IMR-90 (cell line): ENCODE data around the gene FOXO3. TPM values are rescaled to one million over a fixed set of nuclear protein-coding genes. Genes with fewer than 3 reads are reported as not detected.

Experiments used
- ATAC-seq: fragments of 200-7000 bp; cut with Tn5 transposase; 2 replicates; pipeline ENCODE4 v1.9.1; 2020; ENCODE audit warnings: low read depth, mild to moderate bottlenecking, moderate library complexity
- BruUV-seq: library from RNA; stranded (reverse); fragments of 400-500 nt; replicated peaks from 2 replicates; lab custom pipeline; 2021; lab: Mats Ljungman, UMichigan
- CTCF ChIA-PET: fragments of 300-600 bp; formaldehyde crosslinking; extraction: SDS; loops from one replicate; lab custom pipeline; 2021; ENCODE audit warnings: antibody characterized with exemption; lab: Yijun Ruan, JAX
- POLR2A ChIA-PET: fragments of 300-600 bp; sonication (Branson Sonifier 250); formaldehyde crosslinking; loops from one replicate; lab custom pipeline; 2022; ENCODE audit warnings: antibody characterized with exemption; ENCODE audit not compliant: unreplicated experiment; lab: Charles Lee
- DNase-seq: peaks from one replicate; pipeline ENCODE4 v3.0.0; 2013
- H2AFZ ChIP-seq: replicated peaks from 2 replicates; pipeline ENCODE3; 2013; ENCODE audit warnings: low read length, mild to moderate bottlenecking; ENCODE audit not compliant: poor library complexity
- H2AK5ac ChIP-seq: 2 replicates; pipeline ENCODE4 v1.6.1; 2013; ENCODE audit warnings: low read depth, low read length, inconsistent platforms
- H2AK9ac ChIP-seq: replicated peaks from 2 replicates; pipeline ENCODE3; 2013; ENCODE audit warnings: mild to moderate bottlenecking, low read depth, low read length, moderate library complexity; ENCODE audit not compliant: poor library complexity
- H2BK120ac ChIP-seq: 2 replicates; pipeline ENCODE4 v1.6.1; 2013; ENCODE audit warnings: low read depth, low read length, inconsistent platforms
- H2BK15ac ChIP-seq: 3 replicates; pipeline ENCODE4 v1.6.1; 2013; ENCODE audit warnings: low read depth, low read length, inconsistent platforms
- H2BK20ac ChIP-seq: 2 replicates; pipeline ENCODE4 v1.6.1; 2013; ENCODE audit warnings: low read depth, mild to moderate bottlenecking, inconsistent platforms, low read length, moderate library complexity
- H2BK5ac ChIP-seq: 2 replicates; pipeline ENCODE4 v1.6.1; 2013; ENCODE audit warnings: mild to moderate bottlenecking, low read depth, low read length, inconsistent platforms; ENCODE audit not compliant: poor library complexity, severe bottlenecking
- H3K14ac ChIP-seq: replicated peaks from 2 replicates; pipeline ENCODE4 v1.6.1; 2013; ENCODE audit warnings: low read depth, low read length, inconsistent platforms
- H3K18ac ChIP-seq: 2 replicates; pipeline ENCODE4 v1.6.1; 2013; ENCODE audit warnings: low read depth, low read length, control low read depth
- H3K23ac ChIP-seq: 2 replicates; pipeline ENCODE4 v1.6.1; 2013; ENCODE audit warnings: low read depth, low read length, inconsistent platforms
- H3K27ac ChIP-seq: 2 replicates; pipeline ENCODE4 v1.5.1; 2013; ENCODE audit warnings: mild to moderate bottlenecking, control low read depth, low read length; ENCODE audit not compliant: insufficient read depth
- H3K27me3 ChIP-seq: 2 replicates; pipeline ENCODE4 v1.6.1; 2013; ENCODE audit warnings: low read length; ENCODE audit not compliant: control insufficient read depth, insufficient read depth
- H3K36me3 ChIP-seq: 2 replicates; pipeline ENCODE4 v1.6.1; 2013; ENCODE audit warnings: low read length, mixed read lengths; ENCODE audit not compliant: control insufficient read depth, insufficient read depth
- H3K4ac ChIP-seq: 2 replicates; pipeline ENCODE4 v1.6.1; 2013; ENCODE audit warnings: low read depth, low read length, inconsistent platforms
- H3K4me1 ChIP-seq: 2 replicates; pipeline ENCODE4 v1.6.1; 2013; ENCODE audit warnings: low read length, mixed read lengths; ENCODE audit not compliant: control insufficient read depth, insufficient read depth
- H3K4me2 ChIP-seq: 2 replicates; pipeline ENCODE4 v1.6.1; 2013; ENCODE audit warnings: low read depth, mild to moderate bottlenecking, control low read depth, low read length, moderate library complexity
- H3K4me3 ChIP-seq: 2 replicates; pipeline ENCODE4 v1.5.1; 2013; ENCODE audit warnings: low read depth, mild to moderate bottlenecking, control low read depth, low read length, moderate library complexity; ENCODE audit not compliant: insufficient read depth
- H3K56ac ChIP-seq: 2 replicates; pipeline ENCODE4 v1.6.1; 2013; ENCODE audit warnings: low read length, inconsistent platforms; ENCODE audit not compliant: insufficient read depth; ENCODE audit errors: extremely low read depth
- H3K79me1 ChIP-seq, 2 experiments: 2 replicates each; pipeline ENCODE4 v1.6.1; 2013; ENCODE audit warnings: low read length in 2 of 2, inconsistent platforms in 1 of 2, low read depth in 1 of 2
- H3K9ac ChIP-seq: 2 replicates; pipeline ENCODE4 v1.6.1; 2013; ENCODE audit warnings: low read depth, low read length, control low read depth
- H3K9me1 ChIP-seq: 2 replicates; pipeline ENCODE4 v1.6.1; 2013; ENCODE audit warnings: low read length, inconsistent platforms; ENCODE audit not compliant: insufficient read depth
- H3K9me3 ChIP-seq: 2 replicates; pipeline ENCODE4 v1.6.1; 2013; ENCODE audit warnings: low read length; ENCODE audit not compliant: control insufficient read depth, insufficient read depth
- H4K20me1 ChIP-seq: 2 replicates; pipeline ENCODE4 v1.6.1; 2013; ENCODE audit warnings: low read length, inconsistent platforms; ENCODE audit not compliant: insufficient read depth
- H4K5ac ChIP-seq: 2 replicates; pipeline ENCODE4 v1.6.1; 2013; ENCODE audit warnings: mild to moderate bottlenecking, low read depth, low read length, control low read depth
- H4K8ac ChIP-seq, 2 experiments: 2 replicates each; pipeline ENCODE4 v1.6.1; 2013; ENCODE audit warnings: low read depth in 2 of 2, low read length in 2 of 2, control low read depth in 1 of 2, inconsistent platforms in 1 of 2
- H4K91ac ChIP-seq: 2 replicates; pipeline ENCODE4 v1.6.1; 2013; ENCODE audit warnings: low read depth, low read length, inconsistent platforms; ENCODE audit not compliant: insufficient read depth
- BHLHE40 ChIP-seq: fragments of 150-350 bp; IDR thresholded peaks from 2 replicates; pipeline ENCODE4 v1.6.1; 2016; ENCODE audit warnings: mild to moderate bottlenecking, low read depth, low read length
- CEBPB ChIP-seq: IDR thresholded peaks from 2 replicates; pipeline ENCODE4 v1.6.1; 2012; ENCODE audit warnings: low read depth, low read length, improper control_type of control experiment
- CHD1 ChIP-seq: IDR thresholded peaks from 2 replicates; pipeline ENCODE4 v1.6.1; 2012; ENCODE audit warnings: low read depth, low read length, improper control_type of control experiment
- CTCF ChIP-seq: conservative IDR thresholded peaks from 2 replicates; pipeline ENCODE4 v1.5.1; 2012; ENCODE audit warnings: mild to moderate bottlenecking, low read depth, low read length, improper control_type of control experiment
- ELK1 ChIP-seq: fragments of 150-350 bp; IDR thresholded peaks from 2 replicates; pipeline ENCODE4 v1.6.1; 2016; ENCODE audit warnings: low read depth, mild to moderate bottlenecking, low read length, moderate library complexity, borderline replicate concordance
- FOS ChIP-seq: fragments of 150-350 bp; IDR thresholded peaks from 2 replicates; pipeline ENCODE4 v1.6.1; 2016; ENCODE audit warnings: low read depth, low read length
- MAFK ChIP-seq: IDR thresholded peaks from 2 replicates; pipeline ENCODE4 v1.6.1; 2012; ENCODE audit warnings: low read depth, low read length, improper control_type of control experiment
- MAZ ChIP-seq: IDR thresholded peaks from 2 replicates; pipeline ENCODE4 v1.6.1; 2012; ENCODE audit warnings: low read depth, mild to moderate bottlenecking, low read length, improper control_type of control experiment, moderate library complexity, borderline replicate concordance
- MXI1 ChIP-seq: IDR thresholded peaks from 2 replicates; pipeline ENCODE4 v1.6.1; 2012; ENCODE audit warnings: low read depth, mild to moderate bottlenecking, low read length, moderate library complexity, borderline replicate concordance
- POLR2A ChIP-seq: IDR thresholded peaks from 2 replicates; pipeline ENCODE4 v1.6.1; 2012; ENCODE audit warnings: mild to moderate bottlenecking, low read depth, low read length
- RAD21 ChIP-seq: IDR thresholded peaks from 2 replicates; pipeline ENCODE4 v1.6.1; 2012; ENCODE audit warnings: low read length, improper control_type of control experiment
- RCOR1 ChIP-seq: IDR thresholded peaks from 2 replicates; pipeline ENCODE4 v1.6.1; 2012; ENCODE audit warnings: mild to moderate bottlenecking, low read length, improper control_type of control experiment; ENCODE audit not compliant: insufficient replicate concordance
- RFX5 ChIP-seq: IDR thresholded peaks from 2 replicates; pipeline ENCODE4 v1.8.0; 2012; ENCODE audit warnings: low read depth, mild to moderate bottlenecking, low read length, moderate library complexity
- SMC3 ChIP-seq: fragments of 150-350 bp; IDR thresholded peaks from 2 replicates; pipeline ENCODE4 v1.6.1; 2016; ENCODE audit warnings: low read depth, mild to moderate bottlenecking, antibody characterized with exemption, low read length, moderate library complexity
- WGBS, 2 experiments: methylation state at CpG; one replicate each; pipeline versions ENCODE4 v1.1.5 to v1.1.7; 2013; ENCODE audit warnings: missing lambda C conversion rate in 2 of 2; ENCODE audit not compliant: insufficient read length in 1 of 2; ENCODE audit errors: extremely low coverage in 2 of 2; 5-methylcytosine and 5-hydroxymethylcytosine counted together
- dilution Hi-C: fragments of 300-500 bp; cut with HindIII; formaldehyde crosslinking; loops from one replicate; pipeline ENCODE4 v1.14.3; 2018; ENCODE audit warnings: low sequenced_read_pairs; ENCODE audit not compliant: unreplicated experiment
- in situ Hi-C: fragments of 300-500 bp; cut with MboI; formaldehyde crosslinking; loops from 3 replicates; pipeline ENCODE4 v1.14.3; 2019; ENCODE audit warnings: low sequenced_read_pairs, inconsistent platforms, mixed read lengths
- intact Hi-C: fragments of 100-400 bp; cut with micrococcal nuclease; formaldehyde crosslinking; loops from 2 replicates; pipeline ENCODE4 v1.10.0; 2022
- polyA plus RNA-seq, 3 experiments: library from polyadenylated mRNA; depleted of rRNA; stranded (reverse); fragments of >200 nt; gene quantifications; 2 replicates each; pipeline ENCODE4 v1.2.3, GENCODE V29; 2012; ENCODE audit warnings: low replicate concordance in 1 of 3
- total RNA-seq: library from RNA; depleted of rRNA; stranded (reverse); fragments of >200 nt; gene quantifications from 2 replicates; pipeline ENCODE4 v1.2.3, GENCODE V29; 2012
- TF ChIP-seq, protein P1 (sequence below): fragments of 150-350 bp; IDR thresholded peaks from 2 replicates; pipeline ENCODE4 v1.6.1; 2017; ENCODE audit warnings: mild to moderate bottlenecking, antibody characterized with exemption, low read length, low read depth

Gene FOXO3
- total and polyA plus RNA-seq, 2 of the 4 experiments (the other 2 are of a cell fraction): 17.5 to 38.7 TPM

GRCh38 chr6:108698593-108699289 is 138.0 kb downstream of the FOXO3 start:
- BruUV-seq: no TSS peak
- ChIA-PET CTCF (no interaction called here), POLR2A (no interaction called here)
- intact Hi-C loops: no loop called here
- Histone ChIP-seq H3K36me3 (no peaks in the 10 kb centered on the region), H2AFZ (no peak overlapping the region), H3K4me3 (no peak overlapping the region), H2BK5ac (no peak overlapping the region), H4K8ac (no peak overlapping the region), H3K9me3 (peaks cover 17% of the 10 kb centered on the region), H3K79me1 (no peaks in the 10 kb centered on the region), H3K9me1 (0 out of 2 replicates have a peak, but pooled peaks cover 2% of the 10 kb centered on the region), H2AK9ac (no peak overlapping the region), H3K18ac (no peak overlapping the region), H4K5ac (no peak overlapping the region), H3K27ac (no peak overlapping the region), H2AK5ac (0 out of 2 replicates have a peak overlapping the region, but pooled peaks have one; percentile 23), H4K20me1 (no peaks in the 10 kb centered on the region), H3K4me1 (peaks cover under 1% of the 10 kb centered on the region; the same call in 1 of the 2 replicates), H3K23ac (no peak overlapping the region), H3K56ac (no peak overlapping the region), H3K4me2 (no peak overlapping the region), H3K14ac (no peak overlapping the region), H3K9ac (no peak overlapping the region), H2BK120ac (no peak overlapping the region), H2BK20ac (no peak overlapping the region), H3K27me3 (no peaks in the 10 kb centered on the region), H2BK15ac (no peak overlapping the region), H4K91ac (no peak overlapping the region), H3K4ac (no peak overlapping the region)
- WGBS, 2 experiments: 95% methylated on average over 3 of the region's 11 CpGs; no CpG with 5 or more reads in 1 of the 2 experiments
- dilution Hi-C loops: no loop called here
- in situ Hi-C loops: no loop called here
- DNase-seq: no peak
- ATAC-seq: no peak
- TF ChIP-seq RFX5: no peak
- no peak for TF ChIP-seq FOS
- TF ChIP-seq CEBPB: no peak
- TF ChIP-seq BHLHE40: no peak
- no peak for TF ChIP-seq SMC3
- TF ChIP-seq, protein P1, sequence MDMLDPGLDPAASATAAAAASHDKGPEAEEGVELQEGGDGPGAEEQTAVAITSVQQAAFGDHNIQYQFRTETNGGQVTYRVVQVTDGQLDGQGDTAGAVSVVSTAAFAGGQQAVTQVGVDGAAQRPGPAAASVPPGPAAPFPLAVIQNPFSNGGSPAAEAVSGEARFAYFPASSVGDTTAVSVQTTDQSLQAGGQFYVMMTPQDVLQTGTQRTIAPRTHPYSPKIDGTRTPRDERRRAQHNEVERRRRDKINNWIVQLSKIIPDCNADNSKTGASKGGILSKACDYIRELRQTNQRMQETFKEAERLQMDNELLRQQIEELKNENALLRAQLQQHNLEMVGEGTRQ: no peak
- TF ChIP-seq ELK1: no peak
- no peak for TF ChIP-seq RAD21
- TF ChIP-seq RCOR1: no peak
- no peak for TF ChIP-seq POLR2A
- TF ChIP-seq MAZ: no peak
- no peak for TF ChIP-seq MAFK
- TF ChIP-seq CHD1: no peak
- no peak for TF ChIP-seq CTCF
- no peak for TF ChIP-seq MXI1
